Measurements from ENCODE around the gene LRRC18.

LRRC18 gene

GRCh38 chr10:48981310-48981907 lies 41.8 kb upstream of the LRRC18 start:
- no peak overlapping the region for H3K27ac ChIP-seq (ENCODE audit: low read length, poor library complexity, severe bottlenecking)
- WGBS = 30% methylated on average over 10 of the region's 12 CpGs
- peaks cover 8 to 38% of the 10 kb centered on the region in 2 experiments for H3K27me3 ChIP-seq (ENCODE audit: control insufficient read depth in 1 of 2, insufficient read depth in 1 of 2, low read length in 2 of 2)
- peak; percentile 22 for DNase-seq
- no peak overlapping the region for H3K4me3 ChIP-seq (ENCODE audit: insufficient read depth in 1 of 2, low read depth in 1 of 2, low read length in 2 of 2)
- H3K4ac ChIP-seq (ENCODE audit: low read depth in 1 of 2, low read length in 2 of 2) = no peak overlapping the region
- H3K18ac ChIP-seq (ENCODE audit: low read depth in 1 of 2, low read length in 2 of 2) = no peak overlapping the region
- H4K8ac ChIP-seq (ENCODE audit: low read length) = no peak overlapping the region
- no peaks in the 10 kb centered on the region for H3K79me1 ChIP-seq (replicated peaks; ENCODE audit: low read length, poor library complexity, severe bottlenecking)
- no peaks in the 10 kb centered on the region for H3K36me3 ChIP-seq (ENCODE audit: control insufficient read depth in 1 of 2, insufficient read depth in 2 of 2, low read depth in 1 of 2, low read length in 2 of 2)
- H2AK5ac ChIP-seq (ENCODE audit: low read length, severe bottlenecking) = no peak overlapping the region
- H3K9ac ChIP-seq (ENCODE audit: low read length) = no peak overlapping the region
- H2BK5ac ChIP-seq (ENCODE audit: low read depth, low read length, poor library complexity, severe bottlenecking) = no peak overlapping the region
- no peak overlapping the region for H2BK120ac ChIP-seq (ENCODE audit: low read depth, low read length)
- H3K23ac ChIP-seq (ENCODE audit: low read length in 2 of 2) = no peak overlapping the region
- H3K4me1 ChIP-seq (ENCODE audit: control insufficient read depth, insufficient read depth, low read depth, low read length) = no peaks in the 10 kb centered on the region
- no peak overlapping the region for H3K4me2 ChIP-seq (ENCODE audit: low read length, poor library complexity, severe bottlenecking)
- no peaks in the 10 kb centered on the region for H3K9me3 ChIP-seq (ENCODE audit: control insufficient read depth, low read length)
- H2BK15ac ChIP-seq (ENCODE audit: low read depth, poor library complexity, severe bottlenecking) = no peak overlapping the region
- H3K14ac ChIP-seq (ENCODE audit: low read length in 2 of 2) = no peak overlapping the region
- H2BK12ac ChIP-seq (ENCODE audit: low read length in 2 of 2) = no peak overlapping the region
- no peak overlapping the region for H2AFZ ChIP-seq (ENCODE audit: low read depth, low read length)
- H4K91ac ChIP-seq (ENCODE audit: low read length) = no peak overlapping the region

GRCh38 chr10:48978318-48978717 lies 38.7 kb upstream of the LRRC18 start:
- H3K4me3 ChIP-seq (ENCODE audit: insufficient read depth in 1 of 2, low read depth in 1 of 2, low read length in 2 of 2) = no peak overlapping the region
- H3K27ac ChIP-seq (ENCODE audit: low read length, poor library complexity, severe bottlenecking) = no peak overlapping the region
- H3K23ac ChIP-seq (ENCODE audit: low read length in 2 of 2) = no peak overlapping the region
- no peaks in the 10 kb centered on the region for H3K36me3 ChIP-seq (ENCODE audit: control insufficient read depth in 1 of 2, insufficient read depth in 2 of 2, low read depth in 1 of 2, low read length in 2 of 2)
- H2BK120ac ChIP-seq (ENCODE audit: low read depth, low read length) = no peak overlapping the region
- no peak overlapping the region for H2BK12ac ChIP-seq (ENCODE audit: low read length in 2 of 2)
- H3K4me2 ChIP-seq (ENCODE audit: low read length, poor library complexity, severe bottlenecking) = no peak overlapping the region
- 72% methylated on average over 5 of the region's 5 CpGs for WGBS
- H3K79me1 ChIP-seq (replicated peaks; ENCODE audit: low read length, poor library complexity, severe bottlenecking) = no peaks in the 10 kb centered on the region
- H3K9ac ChIP-seq (ENCODE audit: low read length) = no peak overlapping the region
- no peak for DNase-seq
- no peak overlapping the region for H2BK15ac ChIP-seq (ENCODE audit: low read depth, poor library complexity, severe bottlenecking)
- peaks cover 8 to 52% of the 10 kb centered on the region in 2 experiments for H3K27me3 ChIP-seq (ENCODE audit: control insufficient read depth in 1 of 2, insufficient read depth in 1 of 2, low read length in 2 of 2)
- H4K91ac ChIP-seq (ENCODE audit: low read length) = no peak overlapping the region
- no peak overlapping the region for H3K4ac ChIP-seq (ENCODE audit: low read depth in 1 of 2, low read length in 2 of 2)
- H4K8ac ChIP-seq (ENCODE audit: low read length) = no peak overlapping the region
- no peak overlapping the region for H2BK5ac ChIP-seq (ENCODE audit: low read depth, low read length, poor library complexity, severe bottlenecking)
- H3K9me3 ChIP-seq (ENCODE audit: control insufficient read depth, low read length) = no peaks in the 10 kb centered on the region
- H3K14ac ChIP-seq (ENCODE audit: low read length in 2 of 2) = no peak overlapping the region
- no peak overlapping the region for H2AK5ac ChIP-seq (ENCODE audit: low read length, severe bottlenecking)
- no peak overlapping the region for H2AFZ ChIP-seq (ENCODE audit: low read depth, low read length)
- no peak overlapping the region for H3K18ac ChIP-seq (ENCODE audit: low read depth in 1 of 2, low read length in 2 of 2)
- H3K4me1 ChIP-seq (ENCODE audit: control insufficient read depth, insufficient read depth, low read depth, low read length) = no peaks in the 10 kb centered on the region

- Histone ChIP-seq H3K4me3 (ENCODE audit: insufficient read depth in 1 of 2, low read depth in 1 of 2, low read length in 2 of 2) (no peak overlapping the region), H4K91ac (ENCODE audit: low read length) (no peak overlapping the region), H3K79me1 (replicated peaks; ENCODE audit: low read length, poor library complexity, severe bottlenecking) (no peaks in the 10 kb centered on the region), H2BK12ac (ENCODE audit: low read length in 2 of 2) (no peak overlapping the region), H2AFZ (ENCODE audit: low read depth, low read length) (no peak overlapping the region), H3K36me3 (ENCODE audit: control insufficient read depth in 1 of 2, insufficient read depth in 2 of 2, low read depth in 1 of 2, low read length in 2 of 2) (no peaks in the 10 kb centered on the region), H3K9me3 (ENCODE audit: control insufficient read depth, low read length) (no peaks in the 10 kb centered on the region), H3K27ac (ENCODE audit: low read length, poor library complexity, severe bottlenecking) (no peak overlapping the region), H3K4me1 (ENCODE audit: control insufficient read depth, insufficient read depth, low read depth, low read length) (no peaks in the 10 kb centered on the region), H3K4ac (ENCODE audit: low read depth in 1 of 2, low read length in 2 of 2) (no peak overlapping the region), H3K14ac (ENCODE audit: low read length in 2 of 2) (no peak overlapping the region), H3K9ac (ENCODE audit: low read length) (no peak overlapping the region), H4K8ac (ENCODE audit: low read length) (no peak overlapping the region), H3K23ac (ENCODE audit: low read length in 2 of 2) (no peak overlapping the region), H3K18ac (ENCODE audit: low read depth in 1 of 2, low read length in 2 of 2) (no peak overlapping the region), H2BK120ac (ENCODE audit: low read depth, low read length) (no peak overlapping the region), H2AK5ac (ENCODE audit: low read length, severe bottlenecking) (no peak overlapping the region), H2BK5ac (ENCODE audit: low read depth, low read length, poor library complexity, severe bottlenecking) (no peak overlapping the region), H3K27me3 (ENCODE audit: control insufficient read depth in 1 of 2, insufficient read depth in 1 of 2, low read length in 2 of 2) (peaks cover 0 to 45% of the 10 kb centered on the region in 2 experiments), H2BK15ac (ENCODE audit: low read depth, poor library complexity, severe bottlenecking) (no peak overlapping the region), H3K4me2 (ENCODE audit: low read length, poor library complexity, severe bottlenecking) (no peak overlapping the region)
- no peak for DNase-seq
Measured at GRCh38 chr10:48976196-48976595, 36.6 kb upstream of the LRRC18 start.

GRCh38 chr10:48974510-48975156 lies 35.0 kb upstream of the LRRC18 start:
- Histone ChIP-seq H2BK5ac (ENCODE audit: low read depth, low read length, poor library complexity, severe bottlenecking) (no peak overlapping the region), H3K4ac (ENCODE audit: low read depth in 1 of 2, low read length in 2 of 2) (no peak overlapping the region), H3K9ac (ENCODE audit: low read length) (no peak overlapping the region), H3K36me3 (ENCODE audit: control insufficient read depth in 1 of 2, insufficient read depth in 2 of 2, low read depth in 1 of 2, low read length in 2 of 2) (no peaks in the 10 kb centered on the region), H2BK12ac (ENCODE audit: low read length in 2 of 2) (no peak overlapping the region), H2BK120ac (ENCODE audit: low read depth, low read length) (no peak overlapping the region), H3K23ac (ENCODE audit: low read length in 2 of 2) (no peak overlapping the region), H3K4me1 (ENCODE audit: control insufficient read depth, insufficient read depth, low read depth, low read length) (no peaks in the 10 kb centered on the region), H2BK15ac (ENCODE audit: low read depth, poor library complexity, severe bottlenecking) (no peak overlapping the region), H3K14ac (ENCODE audit: low read length in 2 of 2) (no peak overlapping the region), H3K4me3 (ENCODE audit: insufficient read depth in 1 of 2, low read depth in 1 of 2, low read length in 2 of 2) (no peak overlapping the region), H2AK5ac (ENCODE audit: low read length, severe bottlenecking) (no peak overlapping the region), H3K27me3 (ENCODE audit: control insufficient read depth in 1 of 2, insufficient read depth in 1 of 2, low read length in 2 of 2) (peaks cover 0 to 53% of the 10 kb centered on the region in 2 experiments), H2AFZ (ENCODE audit: low read depth, low read length) (no peak overlapping the region), H3K79me1 (replicated peaks; ENCODE audit: low read length, poor library complexity, severe bottlenecking) (no peaks in the 10 kb centered on the region), H3K27ac (ENCODE audit: low read length, poor library complexity, severe bottlenecking) (no peak overlapping the region), H3K4me2 (ENCODE audit: low read length, poor library complexity, severe bottlenecking) (no peak overlapping the region), H3K9me3 (ENCODE audit: control insufficient read depth, low read length) (no peaks in the 10 kb centered on the region), H4K8ac (ENCODE audit: low read length) (no peak overlapping the region), H3K18ac (ENCODE audit: low read depth in 1 of 2, low read length in 2 of 2) (no peak overlapping the region), H4K91ac (ENCODE audit: low read length) (no peak overlapping the region)
- 86% methylated on average over 11 of the region's 12 CpGs for WGBS
- no peak for DNase-seq
